Adrenal gland (tissue), 19 donors: Measurements from ENCODE around the gene MARCHF11. TPM values are rescaled to one million over a fixed set of nuclear protein-coding genes. Genes with fewer than 3 reads are reported as not detected.

Experiments
- DNase-seq, 7 donors: peaks; one replicate each; pipeline ENCODE4 v3.0.0-alpha.2; 2019 to 2020
- H3K27ac ChIP-seq, 5 donors: fragments of 200-600 bp; sonication (generic) in 4 of 5; 1 replicate in 3 of 5; 2 replicates in 2 of 5; pipeline versions ENCODE4 v1.5.1 to v1.8.0; 2016 to 2020; ENCODE audit warnings: mild to moderate bottlenecking in 1 of 5
- H3K27me3 ChIP-seq: fragments of 200-600 bp; 2 replicates; pipeline ENCODE4 v1.8.0; 2021
- H3K36me3 ChIP-seq, 2 donors: fragments of 200-600 bp; replicated peaks in 1 of 2; 1 replicate in 1 of 2; 2 replicates in 1 of 2; pipeline versions ENCODE4 v1.5.1 to v1.8.0; 2018 to 2022
- H3K4me1 ChIP-seq, 2 donors: fragments of 200-600 bp; replicated peaks in 1 of 2; 1 replicate in 1 of 2; 2 replicates in 1 of 2; pipeline versions ENCODE4 v1.5.1 to v1.8.0; 2018 to 2021
- H3K4me3 ChIP-seq, 4 donors: fragments of 200-600 bp; sonication (generic) in 3 of 4; one replicate each; pipeline ENCODE4 v1.5.1; 2016 to 2018
- H3K9me3 ChIP-seq, 3 donors: fragments of 200-600 bp; sonication (generic) in 1 of 3; replicated peaks in 1 of 3; 1 replicate in 2 of 3; 2 replicates in 1 of 3; pipeline versions ENCODE4 v1.5.1 to v1.8.0; 2016 to 2021
- POLR2A ChIP-seq, 2 donors: fragments of 450-650 bp; IDR thresholded peaks; one replicate each; pipeline ENCODE4 v1.6.1; 2017; ENCODE audit warnings: antibody characterized with exemption in 2 of 2, mild to moderate bottlenecking in 2 of 2, moderate library complexity in 1 of 2
- WGBS, 4 donors: extraction: QIAGEN DNeasy Blood & Tissue Kit in 2 of 4; methylation state at CpG; one replicate each; pipeline versions ENCODE4 v1.1.5 to v1.1.7; 2013 to 2017; 5-methylcytosine and 5-hydroxymethylcytosine counted together
- intact Hi-C, 2 donors: fragments of 100-400 bp; cut with DNase I; formaldehyde crosslinking; loops; one replicate each; pipeline versions ENCODE4 v1.14.1 to v1.15.0; 2022 to 2023
- long read RNA-seq, 10 donors: library from polyadenylated mRNA in 3 of 10; unstranded in 2 of 10; stranded (forward) in 1 of 10; transcript quantifications; one replicate each; pipeline ENCODE4 v2.0.0 and lab custom pipeline, GENCODE V29; 2021 to 2026
- polyA plus RNA-seq, 3 donors: library from polyadenylated mRNA; stranded (reverse); fragments of 200-250 nt in 2 of 3; fragments of 350-450 nt in 1 of 3; fragmentation: Illumina TruSeq in 1 of 3; extraction: RNeasy Lipid Tissue Mini Kit (QIAGEN cat#74804) in 1 of 3; gene quantifications; one replicate each; pipeline ENCODE4 v1.2.3, GENCODE V29; 2013 to 2014
- total RNA-seq, 9 donors: library from RNA; depleted of rRNA in 4 of 9; stranded (reverse); fragments of >200 nt in 4 of 9; fragments of 120-200 nt in 1 of 9; fragmentation: NEBNext Ultra II Directional in 1 of 9; extraction: Animal tissue kit (Norgen Biotek cat#: 25700) in 1 of 9; gene quantifications; one replicate each; pipeline versions ENCODE4 v1.1.0 to v1.2.4, GENCODE V29; 2013 to 2023
- TF ChIP-seq, protein P1 (sequence below), 6 experiments: fragments of 450-650 bp in 4 of 6; fragments of 200-600 bp in 2 of 6; sonication (generic) in 1 of 6; IDR thresholded peaks; 1 replicate in 5 of 6; 2 replicates in 1 of 6; pipeline versions ENCODE4 v1.5.1 to v1.8.0; 2016 to 2021; ENCODE audit warnings: antibody characterized with exemption in 6 of 6, mild to moderate bottlenecking in 2 of 6, moderate library complexity in 1 of 6
- donor health status: healthy with polysubstance abuse.
- donor health status: Bipolar disorder and iron deficiency.
- donor health status: DM: yes; HTN: yes; CAD: no.
- donor health status: DM: no; HTN: no; CAD: no.
- donor health status: DM: no; HTN: no; CAD: no.
- donor health status: DM: yes; HTN: yes; CAD: no.

Gene MARCHF11, protein sequence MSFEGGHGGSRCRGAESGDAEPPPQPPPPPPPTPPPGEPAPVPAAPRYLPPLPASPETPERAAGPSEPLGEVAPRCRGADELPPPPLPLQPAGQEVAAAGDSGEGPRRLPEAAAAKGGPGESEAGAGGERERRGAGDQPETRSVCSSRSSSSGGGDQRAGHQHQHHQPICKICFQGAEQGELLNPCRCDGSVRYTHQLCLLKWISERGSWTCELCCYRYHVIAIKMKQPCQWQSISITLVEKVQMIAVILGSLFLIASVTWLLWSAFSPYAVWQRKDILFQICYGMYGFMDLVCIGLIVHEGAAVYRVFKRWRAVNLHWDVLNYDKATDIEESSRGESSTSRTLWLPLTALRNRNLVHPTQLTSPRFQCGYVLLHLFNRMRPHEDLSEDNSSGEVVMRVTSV
- total RNA-seq (1 to 10 TPM in 2 of 9 donors, under 1 TPM in 1, not detected in 6; 0.14 to 3.9 (median 1.1) TPM), polyA plus RNA-seq (1 to 10 TPM in 1 of 3 donors, under 1 TPM in 2; 0.67 to 3.1 (median 0.90) TPM)
- long read RNA-seq, donor 1, result 0 reads
- long read RNA-seq, donor 2, result 0 reads
- long read RNA-seq, donor 3, result 0 reads
- long read RNA-seq, donor 4, result 0 reads
- long read RNA-seq, donor 5, result 0 reads
- long read RNA-seq, donor 6, result 0 reads
- long read RNA-seq, donor 7, result 0 reads
- long read RNA-seq, donor 8, result 0 reads
- long read RNA-seq, donor 9, result 0 reads
- long read RNA-seq, donor 10, result 0 reads

- Histone ChIP-seq H3K27ac (no peak within 1 kb of the TSS), H3K27me3 (peaks cover 23% of the 10 kb centered on the region), H3K9me3 (no peaks in the 10 kb centered on the region), H3K36me3 (no peaks in the 10 kb centered on the region), H3K4me1 (no peaks in the 10 kb centered on the region), H3K4me3 (peak within 1 kb of the TSS in 1 of 4 donors; percentile 52)
- WGBS, 4 donors, result 2 to 3% (median 2%) methylated on average over 23 to 59 of the region's 59 CpGs; no CpG with 5 or more reads in 1 of the 4 donors
- DNase-seq, result peak in 2 of 7 donors; percentile 8 to 20
- TF ChIP-seq, protein P1, sequence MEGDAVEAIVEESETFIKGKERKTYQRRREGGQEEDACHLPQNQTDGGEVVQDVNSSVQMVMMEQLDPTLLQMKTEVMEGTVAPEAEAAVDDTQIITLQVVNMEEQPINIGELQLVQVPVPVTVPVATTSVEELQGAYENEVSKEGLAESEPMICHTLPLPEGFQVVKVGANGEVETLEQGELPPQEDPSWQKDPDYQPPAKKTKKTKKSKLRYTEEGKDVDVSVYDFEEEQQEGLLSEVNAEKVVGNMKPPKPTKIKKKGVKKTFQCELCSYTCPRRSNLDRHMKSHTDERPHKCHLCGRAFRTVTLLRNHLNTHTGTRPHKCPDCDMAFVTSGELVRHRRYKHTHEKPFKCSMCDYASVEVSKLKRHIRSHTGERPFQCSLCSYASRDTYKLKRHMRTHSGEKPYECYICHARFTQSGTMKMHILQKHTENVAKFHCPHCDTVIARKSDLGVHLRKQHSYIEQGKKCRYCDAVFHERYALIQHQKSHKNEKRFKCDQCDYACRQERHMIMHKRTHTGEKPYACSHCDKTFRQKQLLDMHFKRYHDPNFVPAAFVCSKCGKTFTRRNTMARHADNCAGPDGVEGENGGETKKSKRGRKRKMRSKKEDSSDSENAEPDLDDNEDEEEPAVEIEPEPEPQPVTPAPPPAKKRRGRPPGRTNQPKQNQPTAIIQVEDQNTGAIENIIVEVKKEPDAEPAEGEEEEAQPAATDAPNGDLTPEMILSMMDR (IDR thresholded peaks at IDR 0.05), result no peak
- no peak for TF ChIP-seq POLR2A (IDR thresholded peaks at IDR 0.05)
- intact Hi-C loops, result no loop called here
These were observed at the start of gene MARCHF11 for GRCh38 chr5:16179511-16179935. MARCHF11 (minus strand) TSS chr5:16179791; CDS start chr5:16179575, 216 bp downstream.

DNA sequence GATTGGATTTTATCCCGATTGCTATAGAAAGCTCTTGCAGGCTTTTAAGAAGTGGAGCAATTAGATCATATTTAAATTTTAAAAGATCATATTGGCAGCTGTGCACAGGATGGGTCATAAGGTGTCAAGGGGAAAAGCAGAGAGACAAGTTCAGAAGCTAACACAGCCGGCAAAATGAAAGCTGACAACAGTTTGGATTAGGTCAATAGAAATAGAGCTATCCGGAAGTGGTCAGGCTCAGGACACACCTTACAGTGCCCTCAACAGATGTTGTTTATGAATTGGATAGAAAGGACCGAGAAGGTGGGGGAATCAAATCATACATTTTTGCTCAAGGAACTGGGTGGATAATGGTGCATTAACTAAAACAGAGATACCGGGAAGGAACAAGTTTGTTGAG lies 46.3 kb upstream of the MARCHF11 start:
- TF ChIP-seq POLR2A (IDR thresholded peaks at IDR 0.05), result no peak
- TF ChIP-seq, protein P1 (IDR thresholded peaks at IDR 0.05), result no peak
- no peaks in the 10 kb centered on the region for H3K36me3 ChIP-seq
- H3K27ac ChIP-seq, result no peak overlapping the region
- 78 to 89% (median 83%) methylated on average over 5 of the region's 5 CpGs for WGBS, 4 donors
- no peaks in the 10 kb centered on the region for H3K27me3 ChIP-seq
- H3K9me3 ChIP-seq, result no peaks in the 10 kb centered on the region
- no peak overlapping the region for H3K4me3 ChIP-seq
- intact Hi-C loops, result no loop called here
- no peaks in the 10 kb centered on the region for H3K4me1 ChIP-seq
- DNase-seq, result no peak

- no peak for DNase-seq
- no peaks in the 10 kb centered on the region for H3K36me3 ChIP-seq
- WGBS, 4 donors, result 63 to 85% (median 73%) methylated on average over 5 of the region's 5 CpGs
- H3K4me3 ChIP-seq, result no peak overlapping the region
- no peaks in the 10 kb centered on the region for H3K9me3 ChIP-seq
- H3K4me1 ChIP-seq, result no peaks in the 10 kb centered on the region
- H3K27ac ChIP-seq, result no peak overlapping the region
- intact Hi-C loops, result no loop called here
- H3K27me3 ChIP-seq, result no peaks in the 10 kb centered on the region
- TF ChIP-seq POLR2A (IDR thresholded peaks at IDR 0.05), result no peak
- TF ChIP-seq, protein P1 (IDR thresholded peaks at IDR 0.05), result no peak
These were observed 12.7 kb upstream of the MARCHF11 start for GRCh38 chr5:16192311-16192710.

- Histone ChIP-seq H3K4me1 (no peaks in the 10 kb centered on the region), H3K27me3 (peaks cover 23% of the 10 kb centered on the region), H3K27ac (no peak overlapping the region), H3K36me3 (no peaks in the 10 kb centered on the region), H3K9me3 (no peaks in the 10 kb centered on the region), H3K4me3 (no peak overlapping the region)
- TF ChIP-seq, protein P1 (IDR thresholded peaks at IDR 0.05), result no peak
- no peak for TF ChIP-seq POLR2A (IDR thresholded peaks at IDR 0.05)
- intact Hi-C loops, result no loop called here
- DNase-seq, result no peak
- 20 to 36% (median 23%) methylated on average over 7 of the region's 7 CpGs for WGBS, 4 donors
These were observed 1.1 kb upstream of the MARCHF11 start for GRCh38 chr5:16180789-16181082.
